WTC11 (cell line): ENCODE data around the gene ATP11A. TPM values are rescaled to one million over a fixed set of nuclear protein-coding genes. Genes with fewer than 3 reads are reported as not detected.

Source experiments
- ATAC-seq: fragments of 200-7000 bp; cut with Tn5 transposase; 2 replicates; pipeline ENCODE4 v1.10.0; 2021; ENCODE audit warnings: mild to moderate bottlenecking, moderate library complexity
- CTCF ChIA-PET: fragments of 300-600 bp; sonication (Branson Sonifier 250); formaldehyde crosslinking; loops from one replicate; lab custom pipeline; 2021; ENCODE audit warnings: antibody characterized with exemption; lab: Charles Lee
- POLR2A ChIA-PET: fragments of 350-600 bp; sonication (Branson Sonifier 250); formaldehyde crosslinking; loops from one replicate; lab custom pipeline; 2021; ENCODE audit warnings: antibody characterized with exemption; lab: Charles Lee
- DNase-seq: peaks from one replicate; pipeline ENCODE4 v3.0.0; 2021; ENCODE audit warnings: low spot score
- H3K27ac Mint-ChIP-seq: 2 replicates; pipeline ENCODE4 v1.8.0; 2021; ENCODE audit warnings: mixed read lengths
- H3K27me3 Mint-ChIP-seq: 2 replicates; pipeline ENCODE4 v1.8.0; 2021; ENCODE audit warnings: low read depth, mild to moderate bottlenecking, moderate library complexity, mixed read lengths
- H3K36me3 Mint-ChIP-seq: 2 replicates; pipeline ENCODE4 v1.8.0; 2021; ENCODE audit warnings: mixed read lengths
- H3K4me1 Mint-ChIP-seq: 2 replicates; pipeline ENCODE4 v1.8.0; 2022; ENCODE audit warnings: mixed read lengths
- H3K4me3 Mint-ChIP-seq: 2 replicates; pipeline ENCODE4 v1.8.0; 2021; ENCODE audit warnings: mild to moderate bottlenecking, moderate library complexity, mixed read lengths
- H3K9me3 Mint-ChIP-seq: 2 replicates; pipeline ENCODE4 v1.8.0; 2021; ENCODE audit warnings: mixed read lengths
- CREM ChIP-seq: sonication (generic); formaldehyde crosslinking; IDR thresholded peaks from 2 replicates; pipeline ENCODE4 v1.8.1; 2022; ENCODE audit warnings: mild to moderate bottlenecking, missing genetic modification reagents, moderate library complexity
- FOXJ3 ChIP-seq: sonication (generic); formaldehyde crosslinking; IDR thresholded peaks from 2 replicates; pipeline ENCODE4 v1.9.0; 2021; ENCODE audit warnings: missing genetic modification reagents, mild to moderate bottlenecking, borderline replicate concordance
- JAZF1 ChIP-seq: fragments of 250-450 bp; sonication (Bioruptor Pico); IDR thresholded peaks from 2 replicates; pipeline ENCODE4 v1.9.0; 2021; ENCODE audit warnings: moderate library complexity, mild to moderate bottlenecking, inconsistent platforms
- NFATC4 ChIP-seq: fragments of 250-450 bp; sonication (Bioruptor Pico); IDR thresholded peaks from 2 replicates; pipeline ENCODE4 v1.9.0; 2021; ENCODE audit warnings: mild to moderate bottlenecking
- NFE2L1 ChIP-seq: sonication (generic); formaldehyde crosslinking; IDR thresholded peaks from 2 replicates; pipeline ENCODE4 v1.8.1; 2023; ENCODE audit warnings: missing genetic modification reagents
- NR1H2 ChIP-seq: sonication (generic); formaldehyde crosslinking; IDR thresholded peaks from 2 replicates; pipeline ENCODE4 v1.9.0; 2021; ENCODE audit warnings: mild to moderate bottlenecking, moderate library complexity, missing genetic modification reagents
- SMAD3 ChIP-seq: sonication (generic); formaldehyde crosslinking; IDR thresholded peaks from 2 replicates; pipeline ENCODE4 v1.8.0; 2022; ENCODE audit warnings: missing genetic modification reagents, mild to moderate bottlenecking, borderline replicate concordance
- ZNF396 ChIP-seq: fragments of 250-450 bp; sonication (Bioruptor Pico); IDR thresholded peaks from 2 replicates; pipeline ENCODE4 v1.8.0; 2021; ENCODE audit warnings: mild to moderate bottlenecking, moderate library complexity, borderline replicate concordance
- ZNF671 ChIP-seq: fragments of 250-450 bp; sonication (Bioruptor Pico); IDR thresholded peaks from 2 replicates; pipeline ENCODE4 v1.8.0; 2021; ENCODE audit warnings: mild to moderate bottlenecking
- total RNA-seq: library from RNA; stranded (reverse); gene quantifications from 3 replicates; pipeline ENCODE4 v1.2.3, GENCODE V29; 2021
- TF ChIP-seq, protein P1 (sequence below): fragments of 250-450 bp; sonication (Bioruptor Pico); IDR thresholded peaks from 2 replicates; pipeline ENCODE4 v1.9.0; 2021; ENCODE audit warnings: mild to moderate bottlenecking
- TF ChIP-seq, protein P2 (sequence below): sonication (generic); formaldehyde crosslinking; IDR thresholded peaks from 2 replicates; pipeline ENCODE4 v1.8.0; 2023; ENCODE audit warnings: mild to moderate bottlenecking, missing genetic modification reagents
- TF ChIP-seq, protein P3 (sequence below): sonication (generic); formaldehyde crosslinking; IDR thresholded peaks from 2 replicates; pipeline ENCODE4 v1.8.1; 2022; ENCODE audit warnings: mild to moderate bottlenecking, missing genetic modification reagents, moderate library complexity, borderline replicate concordance
- TF ChIP-seq, protein P4 (sequence below): fragments of 250-450 bp; sonication (Bioruptor Pico); IDR thresholded peaks from 2 replicates; pipeline ENCODE4 v2.1.2; 2022; ENCODE audit warnings: mild to moderate bottlenecking, moderate library complexity
- TF ChIP-seq, protein P5 (sequence below): sonication (generic); formaldehyde crosslinking; IDR thresholded peaks from 2 replicates; pipeline ENCODE4 v1.8.0; 2023; ENCODE audit warnings: missing genetic modification reagents, mild to moderate bottlenecking, borderline replicate concordance
- TF ChIP-seq, protein P6 (sequence below): sonication (generic); formaldehyde crosslinking; IDR thresholded peaks from 2 replicates; pipeline ENCODE4 v1.8.1; 2022; ENCODE audit warnings: mild to moderate bottlenecking, moderate library complexity, missing genetic modification reagents
- TF ChIP-seq, protein P7 (sequence below): sonication (generic); formaldehyde crosslinking; IDR thresholded peaks from 2 replicates; pipeline ENCODE4 v1.8.0; 2022; ENCODE audit warnings: mild to moderate bottlenecking, missing genetic modification reagents
- TF ChIP-seq, protein P8 (sequence below): sonication (generic); formaldehyde crosslinking; IDR thresholded peaks from 2 replicates; pipeline ENCODE4 v1.8.0; 2022; ENCODE audit warnings: mild to moderate bottlenecking, missing genetic modification reagents

The ATP11A gene
- total RNA-seq, 1 experiment from 2014 or later = 100 TPM

DNA sequence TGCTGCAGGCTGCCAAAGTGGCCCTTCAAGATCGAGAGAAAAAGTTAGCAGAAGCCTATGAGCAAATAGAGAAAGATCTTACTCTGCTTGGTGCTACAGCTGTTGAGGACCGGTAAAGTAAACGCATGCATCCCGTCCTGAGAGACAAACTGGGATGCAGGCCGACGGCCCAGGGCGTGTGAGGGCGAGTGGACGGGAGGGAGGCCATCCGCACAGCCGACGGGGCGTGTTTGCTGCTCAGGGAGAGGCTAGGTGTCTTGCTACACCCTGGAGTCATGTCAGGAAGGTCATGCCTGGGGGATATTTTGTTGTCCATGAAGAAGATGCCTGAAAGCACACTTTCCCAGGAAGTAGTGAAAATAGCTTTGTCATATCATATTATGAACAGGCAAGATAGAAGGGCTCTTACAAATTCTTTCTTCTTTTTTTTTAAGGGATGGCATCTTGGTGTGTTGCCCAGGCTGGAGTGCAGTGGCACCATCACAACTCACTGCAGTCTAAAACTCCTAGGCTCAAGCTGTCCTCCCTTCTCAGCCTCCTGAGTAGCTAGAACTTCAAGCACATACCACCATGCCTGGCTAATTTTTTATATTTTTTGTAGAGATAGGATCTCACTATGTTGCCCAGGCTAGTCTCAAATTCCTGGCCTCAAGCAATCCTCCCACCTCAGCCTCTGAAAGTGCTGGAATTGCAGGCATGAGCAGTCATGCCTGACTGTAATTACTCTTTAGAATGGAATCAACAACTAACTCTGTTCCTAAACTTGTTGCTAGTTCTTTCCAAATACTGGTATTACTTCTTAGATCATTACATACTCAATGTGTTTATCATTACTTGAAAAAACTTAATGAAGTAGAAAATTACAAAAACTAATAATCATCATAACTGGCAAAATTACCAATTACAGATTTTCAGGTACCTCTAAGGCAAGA, 161.5 kb downstream of the ATP11A start:
- ChIA-PET POLR2A (no interaction called here), CTCF (no interaction called here)
- peaks cover 70% of the 10 kb centered on the region for H3K36me3 Mint-ChIP-seq
- no peak overlapping the region for H3K4me3 Mint-ChIP-seq
- no peak overlapping the region for H3K27ac Mint-ChIP-seq
- no peak for ATAC-seq
- H3K9me3 Mint-ChIP-seq = no peaks in the 10 kb centered on the region
- TF ChIP-seq NFE2L1 (no peak), NFATC4 (CRISPR knock-in tag) (no peak), CREM (CRISPR knock-in tag) (no peak), NR1H2 (CRISPR knock-in tag) (no peak), JAZF1 (CRISPR knock-in tag) (no peak), SMAD3 (CRISPR knock-in tag) (no peak), ZNF396 (CRISPR knock-in tag) (no peak), ZNF671 (CRISPR knock-in tag) (no peak), FOXJ3 (no peak)
- TF ChIP-seq, protein P1, sequence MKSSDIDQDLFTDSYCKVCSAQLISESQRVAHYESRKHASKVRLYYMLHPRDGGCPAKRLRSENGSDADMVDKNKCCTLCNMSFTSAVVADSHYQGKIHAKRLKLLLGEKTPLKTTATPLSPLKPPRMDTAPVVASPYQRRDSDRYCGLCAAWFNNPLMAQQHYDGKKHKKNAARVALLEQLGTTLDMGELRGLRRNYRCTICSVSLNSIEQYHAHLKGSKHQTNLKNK (CRISPR knock-in tag) = no peak
- TF ChIP-seq, protein P2, sequence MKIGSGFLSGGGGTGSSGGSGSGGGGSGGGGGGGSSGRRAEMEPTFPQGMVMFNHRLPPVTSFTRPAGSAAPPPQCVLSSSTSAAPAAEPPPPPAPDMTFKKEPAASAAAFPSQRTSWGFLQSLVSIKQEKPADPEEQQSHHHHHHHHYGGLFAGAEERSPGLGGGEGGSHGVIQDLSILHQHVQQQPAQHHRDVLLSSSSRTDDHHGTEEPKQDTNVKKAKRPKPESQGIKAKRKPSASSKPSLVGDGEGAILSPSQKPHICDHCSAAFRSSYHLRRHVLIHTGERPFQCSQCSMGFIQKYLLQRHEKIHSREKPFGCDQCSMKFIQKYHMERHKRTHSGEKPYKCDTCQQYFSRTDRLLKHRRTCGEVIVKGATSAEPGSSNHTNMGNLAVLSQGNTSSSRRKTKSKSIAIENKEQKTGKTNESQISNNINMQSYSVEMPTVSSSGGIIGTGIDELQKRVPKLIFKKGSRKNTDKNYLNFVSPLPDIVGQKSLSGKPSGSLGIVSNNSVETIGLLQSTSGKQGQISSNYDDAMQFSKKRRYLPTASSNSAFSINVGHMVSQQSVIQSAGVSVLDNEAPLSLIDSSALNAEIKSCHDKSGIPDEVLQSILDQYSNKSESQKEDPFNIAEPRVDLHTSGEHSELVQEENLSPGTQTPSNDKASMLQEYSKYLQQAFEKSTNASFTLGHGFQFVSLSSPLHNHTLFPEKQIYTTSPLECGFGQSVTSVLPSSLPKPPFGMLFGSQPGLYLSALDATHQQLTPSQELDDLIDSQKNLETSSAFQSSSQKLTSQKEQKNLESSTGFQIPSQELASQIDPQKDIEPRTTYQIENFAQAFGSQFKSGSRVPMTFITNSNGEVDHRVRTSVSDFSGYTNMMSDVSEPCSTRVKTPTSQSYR (CRISPR knock-in tag) = no peak
- TF ChIP-seq, protein P3, sequence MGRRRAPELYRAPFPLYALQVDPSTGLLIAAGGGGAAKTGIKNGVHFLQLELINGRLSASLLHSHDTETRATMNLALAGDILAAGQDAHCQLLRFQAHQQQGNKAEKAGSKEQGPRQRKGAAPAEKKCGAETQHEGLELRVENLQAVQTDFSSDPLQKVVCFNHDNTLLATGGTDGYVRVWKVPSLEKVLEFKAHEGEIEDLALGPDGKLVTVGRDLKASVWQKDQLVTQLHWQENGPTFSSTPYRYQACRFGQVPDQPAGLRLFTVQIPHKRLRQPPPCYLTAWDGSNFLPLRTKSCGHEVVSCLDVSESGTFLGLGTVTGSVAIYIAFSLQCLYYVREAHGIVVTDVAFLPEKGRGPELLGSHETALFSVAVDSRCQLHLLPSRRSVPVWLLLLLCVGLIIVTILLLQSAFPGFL (CRISPR knock-in tag) = no peak
- TF ChIP-seq, protein P4, sequence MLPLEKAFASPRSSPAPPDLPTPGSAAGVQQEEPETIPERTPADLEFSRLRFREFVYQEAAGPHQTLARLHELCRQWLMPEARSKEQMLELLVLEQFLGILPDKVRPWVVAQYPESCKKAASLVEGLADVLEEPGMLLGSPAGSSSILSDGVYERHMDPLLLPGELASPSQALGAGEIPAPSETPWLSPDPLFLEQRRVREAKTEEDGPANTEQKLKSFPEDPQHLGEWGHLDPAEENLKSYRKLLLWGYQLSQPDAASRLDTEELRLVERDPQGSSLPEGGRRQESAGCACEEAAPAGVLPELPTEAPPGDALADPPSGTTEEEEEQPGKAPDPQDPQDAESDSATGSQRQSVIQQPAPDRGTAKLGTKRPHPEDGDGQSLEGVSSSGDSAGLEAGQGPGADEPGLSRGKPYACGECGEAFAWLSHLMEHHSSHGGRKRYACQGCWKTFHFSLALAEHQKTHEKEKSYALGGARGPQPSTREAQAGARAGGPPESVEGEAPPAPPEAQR (CRISPR knock-in tag) = no peak
- TF ChIP-seq, protein P5, sequence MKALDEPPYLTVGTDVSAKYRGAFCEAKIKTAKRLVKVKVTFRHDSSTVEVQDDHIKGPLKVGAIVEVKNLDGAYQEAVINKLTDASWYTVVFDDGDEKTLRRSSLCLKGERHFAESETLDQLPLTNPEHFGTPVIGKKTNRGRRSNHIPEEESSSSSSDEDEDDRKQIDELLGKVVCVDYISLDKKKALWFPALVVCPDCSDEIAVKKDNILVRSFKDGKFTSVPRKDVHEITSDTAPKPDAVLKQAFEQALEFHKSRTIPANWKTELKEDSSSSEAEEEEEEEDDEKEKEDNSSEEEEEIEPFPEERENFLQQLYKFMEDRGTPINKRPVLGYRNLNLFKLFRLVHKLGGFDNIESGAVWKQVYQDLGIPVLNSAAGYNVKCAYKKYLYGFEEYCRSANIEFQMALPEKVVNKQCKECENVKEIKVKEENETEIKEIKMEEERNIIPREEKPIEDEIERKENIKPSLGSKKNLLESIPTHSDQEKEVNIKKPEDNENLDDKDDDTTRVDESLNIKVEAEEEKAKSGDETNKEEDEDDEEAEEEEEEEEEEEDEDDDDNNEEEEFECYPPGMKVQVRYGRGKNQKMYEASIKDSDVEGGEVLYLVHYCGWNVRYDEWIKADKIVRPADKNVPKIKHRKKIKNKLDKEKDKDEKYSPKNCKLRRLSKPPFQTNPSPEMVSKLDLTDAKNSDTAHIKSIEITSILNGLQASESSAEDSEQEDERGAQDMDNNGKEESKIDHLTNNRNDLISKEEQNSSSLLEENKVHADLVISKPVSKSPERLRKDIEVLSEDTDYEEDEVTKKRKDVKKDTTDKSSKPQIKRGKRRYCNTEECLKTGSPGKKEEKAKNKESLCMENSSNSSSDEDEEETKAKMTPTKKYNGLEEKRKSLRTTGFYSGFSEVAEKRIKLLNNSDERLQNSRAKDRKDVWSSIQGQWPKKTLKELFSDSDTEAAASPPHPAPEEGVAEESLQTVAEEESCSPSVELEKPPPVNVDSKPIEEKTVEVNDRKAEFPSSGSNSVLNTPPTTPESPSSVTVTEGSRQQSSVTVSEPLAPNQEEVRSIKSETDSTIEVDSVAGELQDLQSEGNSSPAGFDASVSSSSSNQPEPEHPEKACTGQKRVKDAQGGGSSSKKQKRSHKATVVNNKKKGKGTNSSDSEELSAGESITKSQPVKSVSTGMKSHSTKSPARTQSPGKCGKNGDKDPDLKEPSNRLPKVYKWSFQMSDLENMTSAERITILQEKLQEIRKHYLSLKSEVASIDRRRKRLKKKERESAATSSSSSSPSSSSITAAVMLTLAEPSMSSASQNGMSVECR (CRISPR knock-in tag) = no peak
- TF ChIP-seq, protein P6, sequence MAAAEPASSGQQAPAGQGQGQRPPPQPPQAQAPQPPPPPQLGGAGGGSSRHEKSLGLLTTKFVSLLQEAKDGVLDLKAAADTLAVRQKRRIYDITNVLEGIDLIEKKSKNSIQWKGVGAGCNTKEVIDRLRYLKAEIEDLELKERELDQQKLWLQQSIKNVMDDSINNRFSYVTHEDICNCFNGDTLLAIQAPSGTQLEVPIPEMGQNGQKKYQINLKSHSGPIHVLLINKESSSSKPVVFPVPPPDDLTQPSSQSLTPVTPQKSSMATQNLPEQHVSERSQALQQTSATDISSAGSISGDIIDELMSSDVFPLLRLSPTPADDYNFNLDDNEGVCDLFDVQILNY (CRISPR knock-in tag) = no peak
- TF ChIP-seq, protein P7, sequence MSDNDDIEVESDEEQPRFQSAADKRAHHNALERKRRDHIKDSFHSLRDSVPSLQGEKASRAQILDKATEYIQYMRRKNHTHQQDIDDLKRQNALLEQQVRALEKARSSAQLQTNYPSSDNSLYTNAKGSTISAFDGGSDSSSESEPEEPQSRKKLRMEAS (CRISPR knock-in tag) = no peak
- TF ChIP-seq, protein P8, sequence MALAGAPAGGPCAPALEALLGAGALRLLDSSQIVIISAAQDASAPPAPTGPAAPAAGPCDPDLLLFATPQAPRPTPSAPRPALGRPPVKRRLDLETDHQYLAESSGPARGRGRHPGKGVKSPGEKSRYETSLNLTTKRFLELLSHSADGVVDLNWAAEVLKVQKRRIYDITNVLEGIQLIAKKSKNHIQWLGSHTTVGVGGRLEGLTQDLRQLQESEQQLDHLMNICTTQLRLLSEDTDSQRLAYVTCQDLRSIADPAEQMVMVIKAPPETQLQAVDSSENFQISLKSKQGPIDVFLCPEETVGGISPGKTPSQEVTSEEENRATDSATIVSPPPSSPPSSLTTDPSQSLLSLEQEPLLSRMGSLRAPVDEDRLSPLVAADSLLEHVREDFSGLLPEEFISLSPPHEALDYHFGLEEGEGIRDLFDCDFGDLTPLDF (CRISPR knock-in tag) = no peak
- H3K27me3 Mint-ChIP-seq = no peaks in the 10 kb centered on the region
- H3K4me1 Mint-ChIP-seq = peaks cover 11% of the 10 kb centered on the region
- no peak for DNase-seq
